ENCODE results near the gene GPAM.
"Not testable (repeated sequence)": the region's sequence is repeated elsewhere in the genome, so short reads cannot be mapped to it uniquely, and the experiment has no call there.

Gene GPAM

GRCh38 chr10:112216966-112217365 lies 33.4 kb upstream of the GPAM start:
- DNase-seq (ENCODE audit: low read depth in 3 of 3), result no peak

- DNase-seq (ENCODE audit: low read depth in 3 of 3), result no peak
These were observed 32.6 kb upstream of the GPAM start for GRCh38 chr10:112216151-112216550.

GRCh38 chr10:112215342-112215774 lies 31.8 kb upstream of the GPAM start:
- no peak for DNase-seq (ENCODE audit: low read depth in 3 of 3)

- DNase-seq (ENCODE audit: low read depth in 3 of 3), result no peak
These were observed 30.8 kb upstream of the GPAM start for GRCh38 chr10:112214298-112214926.

- no peak for DNase-seq (ENCODE audit: low read depth in 3 of 3)
These were observed 30.3 kb upstream of the GPAM start for GRCh38 chr10:112213836-112214235.

- DNase-seq (ENCODE audit: low read depth in 3 of 3), result no peak
These were observed 29.7 kb upstream of the GPAM start for GRCh38 chr10:112213098-112213823.

GRCh38 chr10:112210666-112211065 lies 27.1 kb upstream of the GPAM start:
- DNase-seq (ENCODE audit: low read depth in 3 of 3), result no peak

- DNase-seq (ENCODE audit: low read depth in 3 of 3), result no peak
These were observed 26.1 kb upstream of the GPAM start for GRCh38 chr10:112209684-112210131.

GRCh38 chr10:112208997-112209396 lies 25.4 kb upstream of the GPAM start:
- no peak for DNase-seq (ENCODE audit: low read depth in 3 of 3)

GRCh38 chr10:112208292-112208691 lies 24.7 kb upstream of the GPAM start:
- no peak for DNase-seq (ENCODE audit: low read depth in 3 of 3)

- DNase-seq (ENCODE audit: low read depth in 3 of 3), result no peak
These were observed 19.9 kb upstream of the GPAM start for GRCh38 chr10:112203328-112204076.

- DNase-seq (ENCODE audit: low read depth in 3 of 3), result no peak
These were observed 19.1 kb upstream of the GPAM start for GRCh38 chr10:112202561-112203241.

GRCh38 chr10:112202076-112202475 lies 18.5 kb upstream of the GPAM start:
- DNase-seq (ENCODE audit: low read depth in 3 of 3), result no peak

GRCh38 chr10:112201334-112201733 lies 17.8 kb upstream of the GPAM start:
- no peak for DNase-seq (ENCODE audit: low read depth in 3 of 3)

GRCh38 chr10:112200259-112200658 lies 16.7 kb upstream of the GPAM start:
- DNase-seq (ENCODE audit: low read depth in 3 of 3), result not testable (repeated sequence)

- DNase-seq (ENCODE audit: low read depth in 3 of 3), result not testable (repeated sequence)
These were observed 14.1 kb upstream of the GPAM start for GRCh38 chr10:112197662-112198061.

- DNase-seq (ENCODE audit: low read depth in 3 of 3), result no peak
These were observed 11.7 kb upstream of the GPAM start for GRCh38 chr10:112195224-112195623.

- DNase-seq (ENCODE audit: low read depth in 3 of 3), result no peak
These were observed 8.2 kb upstream of the GPAM start for GRCh38 chr10:112191791-112192190.

GRCh38 chr10:112191041-112191590 lies 7.6 kb upstream of the GPAM start:
- no peak for DNase-seq (ENCODE audit: low read depth in 3 of 3)

- no peak for DNase-seq (ENCODE audit: low read depth in 3 of 3)
These were observed 5.9 kb upstream of the GPAM start for GRCh38 chr10:112189465-112189864.

- no peak for DNase-seq (ENCODE audit: low read depth in 3 of 3)
These were observed 4.0 kb upstream of the GPAM start for GRCh38 chr10:112187527-112187926.

- DNase-seq (ENCODE audit: low read depth in 3 of 3), result no peak
These were observed 2.4 kb upstream of the GPAM start for GRCh38 chr10:112185959-112186358.
